ENCODE results near the gene SP2.
"Not testable (repeated sequence)": the region's sequence is repeated elsewhere in the genome, so short reads cannot be mapped to it uniquely, and the experiment has no call there.

SP2 gene

GRCh38 chr17:47917581-47917980 lies 21.5 kb downstream of the SP2 start:
- DNase-seq (ENCODE audit: insufficient read length, low spot score) (no peak), FAIRE-seq (no peak)

GRCh38 chr17:47918006-47918405 lies 22.0 kb downstream of the SP2 start:
- no peak for DNase-seq (ENCODE audit: insufficient read length, low spot score)
- no peak for FAIRE-seq

- FAIRE-seq (no peak), DNase-seq (ENCODE audit: insufficient read length, low spot score) (no peak)
Measured at GRCh38 chr17:47918991-47919390, 23.0 kb downstream of the SP2 start.

- FAIRE-seq; DNase-seq (ENCODE audit: insufficient read length, low spot score): not testable (repeated sequence)
Measured at GRCh38 chr17:47919889-47920288, 23.9 kb downstream of the SP2 start.

GRCh38 chr17:47924785-47925677 lies 29.0 kb downstream of the SP2 start:
- DNase-seq (ENCODE audit: insufficient read length, low spot score) (no peak), FAIRE-seq (peak; percentile 26)

GRCh38 chr17:47925678-47925988 lies 29.6 kb downstream of the SP2 start:
- no peak for DNase-seq (ENCODE audit: insufficient read length, low spot score)
- FAIRE-seq, result no peak

GRCh38 chr17:47927821-47928400 lies 31.9 kb downstream of the SP2 start:
- FAIRE-seq (no peak), DNase-seq (ENCODE audit: insufficient read length, low spot score) (no peak)

GRCh38 chr17:47928415-47928814 lies 32.4 kb downstream of the SP2 start:
- no peak for DNase-seq (ENCODE audit: insufficient read length, low spot score)
- FAIRE-seq, result no peak

GRCh38 chr17:47929218-47930000 lies 33.4 kb downstream of the SP2 start:
- FAIRE-seq (no peak), DNase-seq (ENCODE audit: insufficient read length, low spot score) (no peak)

- no peak for DNase-seq (ENCODE audit: insufficient read length, low spot score)
- no peak for FAIRE-seq
Measured at GRCh38 chr17:47931848-47932247, 35.8 kb downstream of the SP2 start.

GRCh38 chr17:47934856-47935255 lies 38.8 kb downstream of the SP2 start:
- DNase-seq (ENCODE audit: insufficient read length, low spot score), result peak; percentile 40

GRCh38 chr17:47935468-47935867 lies 39.4 kb downstream of the SP2 start:
- FAIRE-seq; DNase-seq (ENCODE audit: insufficient read length, low spot score): not testable (repeated sequence)

More at GRCh38 chr17:47934856-47935255, 38.8 kb downstream of the SP2 start:
- no peak for FAIRE-seq

GRCh38 chr17:47935961-47936360 lies 39.9 kb downstream of the SP2 start:
- peak; percentile 86 for DNase-seq (ENCODE audit: insufficient read length, low spot score)
- no peak for FAIRE-seq

- DNase-seq (ENCODE audit: insufficient read length, low spot score) (no peak), FAIRE-seq (no peak)
Measured at GRCh38 chr17:47937941-47938340, 41.9 kb downstream of the SP2 start.

- peak; percentile 98 for FAIRE-seq
Measured at GRCh38 chr17:47941246-47942095, 45.4 kb downstream of the SP2 start, which contains the start of gene PNPO. PNPO (plus strand) TSS chr17:47941571; CDS start chr17:47941676, 105 bp downstream.

GRCh38 chr17:47942096-47942510 lies 46.1 kb downstream of the SP2 start:
- DNase-seq (ENCODE audit: insufficient read length, low spot score) (no peak), FAIRE-seq (no peak)

More at GRCh38 chr17:47941246-47942095, 45.4 kb downstream of the SP2 start, which contains the start of gene PNPO:
- DNase-seq (ENCODE audit: insufficient read length, low spot score), result peak; percentile 99

GRCh38 chr17:47942568-47942967 lies 46.5 kb downstream of the SP2 start:
- no peak for FAIRE-seq
- DNase-seq (ENCODE audit: insufficient read length, low spot score), result no peak

GRCh38 chr17:47945080-47945479 lies 49.0 kb downstream of the SP2 start:
- FAIRE-seq, result no peak
- no peak for DNase-seq (ENCODE audit: insufficient read length, low spot score)

- no peak for FAIRE-seq
Measured at GRCh38 chr17:47945529-47946508, 49.8 kb downstream of the SP2 start.

More at GRCh38 chr17:47945529-47946508, 49.8 kb downstream of the SP2 start:
- no peak for DNase-seq (ENCODE audit: insufficient read length, low spot score)

Data from HTR-8/SVneo (cell line).